Subcutaneous adipose tissue (tissue), 4 donors: ENCODE measurements around the gene ZBTB20. TPM values are rescaled to one million over a fixed set of nuclear protein-coding genes. Genes with fewer than 3 reads are reported as not detected.

ENCODE experiments used
- CTCF ChIP-seq: fragments of 450-650 bp; IDR thresholded peaks from one replicate; pipeline ENCODE4 v1.5.1; 2016; ENCODE audit warnings: low read depth, mild to moderate bottlenecking, control low read depth, antibody characterized with exemption, moderate library complexity
- total RNA-seq, 4 donors: library from RNA; depleted of rRNA; stranded (reverse); fragments of >200 nt; gene quantifications; one replicate each; pipeline ENCODE4 v1.1.0, GENCODE V29; 2016

Gene ZBTB20
- total RNA-seq, 4 donors from 2014 or later: 60.3 to 93.4 (median 69.1) TPM

- TF ChIP-seq CTCF: no peak
These were observed 680.8 kb downstream of the ZBTB20 start for GRCh38 chr3:114466251-114466650.

- no peak for TF ChIP-seq CTCF
These were observed 682.5 kb downstream of the ZBTB20 start for GRCh38 chr3:114464548-114464947.

- TF ChIP-seq CTCF: no peak
These were observed 684.3 kb downstream of the ZBTB20 start for GRCh38 chr3:114462750-114463149.

GRCh38 chr3:114460459-114460858 is 686.6 kb downstream of the ZBTB20 start:
- TF ChIP-seq CTCF: no peak

- TF ChIP-seq CTCF: no peak
These were observed 690.3 kb downstream of the ZBTB20 start for GRCh38 chr3:114456742-114457141.

GRCh38 chr3:114455432-114455831 is 691.7 kb downstream of the ZBTB20 start:
- no peak for TF ChIP-seq CTCF

GRCh38 chr3:114454551-114455251 is 692.4 kb downstream of the ZBTB20 start:
- no peak for TF ChIP-seq CTCF
